HL-60/S4 treated with phorbol 12-myristate 13-acetate at 8.2 ng/mL for 4 days and 3 days (cell line): ENCODE data around the gene PBX2.
"Not testable (repeated sequence)": the region's sequence is repeated elsewhere in the genome, so short reads cannot be mapped to it uniquely, and the experiment has no call there.

Source experiments
- in situ Hi-C: fragments of 300-500 bp; cut with MboI; formaldehyde crosslinking; loops from 2 replicates; pipeline ENCODE4 v1.15.0; 2022; ENCODE audit warnings: low sequenced_read_pairs

Gene PBX2

GRCh38 chr6:32151863-32152768 is 37.9 kb downstream of the PBX2 start, which contains the start of gene PRRT1:
PRRT1 (minus strand) TSS chr6:32151939; CDS start chr6:32151827, 112 bp downstream.
- in situ Hi-C loops: no loop called here

- in situ Hi-C loops: no loop called here
Measured at GRCh38 chr6:32151181-32151862, 38.7 kb downstream of the PBX2 start.

GRCh38 chr6:32149932-32150870 is 39.8 kb downstream of the PBX2 start:
- in situ Hi-C loops: no loop called here

GRCh38 chr6:32149092-32149755 is 40.8 kb downstream of the PBX2 start:
- in situ Hi-C loops: no loop called here

GRCh38 chr6:32148289-32149091 is 41.5 kb downstream of the PBX2 start:
- in situ Hi-C loops: no loop called here

GRCh38 chr6:32147401-32148132 is 42.4 kb downstream of the PBX2 start:
- in situ Hi-C loops: no loop called here

GRCh38 chr6:32146687-32147086 is 43.3 kb downstream of the PBX2 start:
- in situ Hi-C loops: no loop called here

- in situ Hi-C loops: no loop called here
Measured at GRCh38 chr6:32146287-32146686, 43.7 kb downstream of the PBX2 start.

- in situ Hi-C loops: not testable (repeated sequence)
Measured at GRCh38 chr6:32144238-32144637, 45.8 kb downstream of the PBX2 start.

- in situ Hi-C loops: no loop called here
Measured at GRCh38 chr6:32140420-32141046, 49.5 kb downstream of the PBX2 start.

- in situ Hi-C loops: no loop called here
Measured at GRCh38 chr6:32139590-32139989, 50.4 kb downstream of the PBX2 start.

GRCh38 chr6:32137454-32137853 is 52.5 kb downstream of the PBX2 start:
- in situ Hi-C loops: no loop called here
